H1 (cell line): ENCODE measurements around the gene KCTD10. TPM values are rescaled to one million over a fixed set of nuclear protein-coding genes. Genes with fewer than 3 reads are reported as not detected.

Experiments
- CTCF ChIA-PET: fragments of 300-600 bp; sonication (Branson Sonifier 250); formaldehyde crosslinking; loops from one replicate; lab custom pipeline; 2021; ENCODE audit not compliant: partially characterized antibody; lab: Charles Lee
- POLR2A ChIA-PET: fragments of 300-600 bp; sonication (Branson Sonifier 250); formaldehyde crosslinking; loops from one replicate; lab custom pipeline; 2021; ENCODE audit warnings: inconsistent platforms; ENCODE audit not compliant: partially characterized antibody; lab: Charles Lee
- DNase-seq, 2 experiments: peaks; one replicate each; pipeline versions ENCODE4 v3.0.0 to v3.0.0-alpha.2; 2010 to 2022; ENCODE audit warnings: low spot score in 2 of 2, low read depth in 1 of 2, mixed read lengths in 1 of 2
- FAIRE-seq: peaks from 2 replicates; lab custom pipeline; 2011; peaks lifted over from hg19 to GRCh38; lab: Jason Lieb, UNC
- H2AFZ ChIP-seq: 2 replicates; pipeline ENCODE4 v1.8.1; 2012; ENCODE audit warnings: low read length, inconsistent platforms
- H2AK5ac ChIP-seq: 2 replicates; pipeline ENCODE4 v1.6.1; 2013; ENCODE audit warnings: low read depth, low read length
- H2BK120ac ChIP-seq: replicated peaks from 2 replicates; pipeline ENCODE3; 2013; ENCODE audit warnings: low read depth, low read length, inconsistent platforms
- H2BK12ac ChIP-seq: 2 replicates; pipeline ENCODE4 v1.6.1; 2013; ENCODE audit warnings: low read depth, low read length
- H2BK15ac ChIP-seq: 2 replicates; pipeline ENCODE4 v1.6.1; 2013; ENCODE audit warnings: low read length
- H2BK20ac ChIP-seq: 2 replicates; pipeline ENCODE4 v1.6.1; 2013; ENCODE audit warnings: low read length
- H2BK5ac ChIP-seq: 2 replicates; pipeline ENCODE4 v1.6.1; 2013; ENCODE audit warnings: low read depth, low read length
- H3K14ac ChIP-seq: 2 replicates; pipeline ENCODE4 v1.6.1; 2013; ENCODE audit warnings: inconsistent platforms; ENCODE audit not compliant: insufficient read length
- H3K18ac ChIP-seq: 2 replicates; pipeline ENCODE4 v1.6.1; 2013; ENCODE audit warnings: low read length; ENCODE audit errors: extremely low read depth
- H3K23ac ChIP-seq: 2 replicates; pipeline ENCODE4 v1.6.1; 2013; ENCODE audit warnings: inconsistent platforms; ENCODE audit not compliant: insufficient read length
- H3K23me2 ChIP-seq: 2 replicates; pipeline ENCODE4 v1.6.1; 2013; ENCODE audit warnings: low read depth, low read length
- H3K27ac ChIP-seq: 2 replicates; pipeline ENCODE4 v1.6.1; 2011; ENCODE audit warnings: low read depth, low read length, inconsistent platforms
- H3K27me3 ChIP-seq, 4 experiments: replicated peaks in 1 of 4; 1 replicate in 1 of 4; 2 replicates in 3 of 4; pipeline versions ENCODE4 v1.6.1 to v1.8.1; 2011 to 2013; ENCODE audit warnings: low read length in 3 of 4, mild to moderate bottlenecking in 3 of 4, inconsistent platforms in 2 of 4, mixed read lengths in 2 of 4, moderate library complexity in 1 of 4; ENCODE audit not compliant: control insufficient read depth in 3 of 4, insufficient read depth in 3 of 4; ENCODE audit errors: extremely low read depth in 1 of 4
- H3K36me3 ChIP-seq, 4 experiments: 2 replicates each; pipeline versions ENCODE4 v1.6.1 to v1.8.1; 2011 to 2013; ENCODE audit warnings: mild to moderate bottlenecking in 4 of 4, low read length in 3 of 4, moderate library complexity in 2 of 4, control low read depth in 1 of 4, inconsistent platforms in 1 of 4; ENCODE audit not compliant: insufficient read depth in 4 of 4, control insufficient read depth in 2 of 4
- H3K4ac ChIP-seq: replicated peaks from 2 replicates; pipeline ENCODE3; 2013; ENCODE audit warnings: low read length, low read depth, mixed read lengths, inconsistent platforms; ENCODE audit not compliant: insufficient read length
- H3K4me1 ChIP-seq, 4 experiments: replicated peaks in 1 of 4; 1 replicate in 1 of 4; 2 replicates in 3 of 4; pipeline versions ENCODE4 v1.6.1 to v1.8.1; 2011 to 2013; ENCODE audit warnings: low read length in 3 of 4, inconsistent platforms in 2 of 4, mixed read lengths in 1 of 4; ENCODE audit not compliant: insufficient read depth in 4 of 4, control insufficient read depth in 3 of 4
- H3K4me2 ChIP-seq, 2 experiments: 2 replicates each; pipeline versions ENCODE4 v1.6.1 to v1.8.1; 2011 to 2013; ENCODE audit warnings: low read depth in 2 of 2, low read length in 2 of 2, control low read depth in 1 of 2, inconsistent platforms in 1 of 2, mild to moderate bottlenecking in 1 of 2; ENCODE audit not compliant: insufficient read depth in 1 of 2
- H3K4me3 ChIP-seq, 4 experiments: fragments of 200-600, 300-600 bp in 1 of 4; sonication (generic), shearing (Covaris generic), sonication (Bioruptor Twin) in 1 of 4; 2 replicates each; pipeline versions ENCODE4 v1.5.1 to v1.8.1; 2011 to 2016; ENCODE audit warnings: low read length in 4 of 4, low read depth in 3 of 4, control low read depth in 2 of 4, inconsistent platforms in 2 of 4, mild to moderate bottlenecking in 2 of 4, mixed read lengths in 1 of 4, moderate library complexity in 1 of 4; ENCODE audit not compliant: insufficient read depth in 2 of 4; ENCODE audit errors: extremely low read depth in 1 of 4
- H3K56ac ChIP-seq: replicated peaks from 2 replicates; pipeline ENCODE3; 2013; ENCODE audit warnings: low read depth, mild to moderate bottlenecking, mixed read lengths, low read length, inconsistent platforms; ENCODE audit not compliant: insufficient read length
- H3K79me1 ChIP-seq: 2 replicates; pipeline ENCODE4 v1.6.1; 2013; ENCODE audit warnings: low read depth, low read length, control low read depth
- H3K79me2 ChIP-seq, 2 experiments: 2 replicates each; pipeline versions ENCODE4 v1.6.1 to v1.8.1; 2012 to 2013; ENCODE audit warnings: low read length in 2 of 2, mild to moderate bottlenecking in 2 of 2, inconsistent platforms in 1 of 2; ENCODE audit not compliant: insufficient read depth in 2 of 2, control insufficient read depth in 1 of 2
- H3K9ac ChIP-seq, 4 experiments: replicated peaks in 1 of 4; 1 replicate in 1 of 4; 2 replicates in 3 of 4; pipeline versions ENCODE4 v1.6.1 to v1.8.1; 2011 to 2013; ENCODE audit warnings: low read depth in 3 of 4, low read length in 3 of 4, control low read depth in 2 of 4, mild to moderate bottlenecking in 2 of 4, moderate library complexity in 2 of 4, inconsistent platforms in 1 of 4; ENCODE audit errors: extremely low read depth in 1 of 4
- H3K9me3 ChIP-seq, 2 experiments: 2 replicates each; pipeline versions ENCODE4 v1.6.1 to v1.8.1; 2012 to 2013; ENCODE audit warnings: mild to moderate bottlenecking in 2 of 2, moderate library complexity in 2 of 2, control low read depth in 1 of 2, inconsistent platforms in 1 of 2, low read depth in 1 of 2, low read length in 1 of 2, mixed read lengths in 1 of 2; ENCODE audit not compliant: insufficient read depth in 2 of 2
- H4K20me1 ChIP-seq, 2 experiments: replicated peaks in 1 of 2; 2 replicates each; pipeline versions ENCODE3 to v1.8.1; 2011 to 2013; ENCODE audit warnings: inconsistent platforms in 2 of 2, low read length in 2 of 2, mild to moderate bottlenecking in 1 of 2; ENCODE audit not compliant: insufficient read depth in 2 of 2, control insufficient read depth in 1 of 2
- H4K5ac ChIP-seq: 2 replicates; pipeline ENCODE4 v1.6.1; 2013; ENCODE audit warnings: low read length, low read depth, mixed read lengths, inconsistent platforms; ENCODE audit not compliant: insufficient read length
- H4K8ac ChIP-seq: 2 replicates; pipeline ENCODE4 v1.8.0; 2013; ENCODE audit warnings: mild to moderate bottlenecking, moderate library complexity, low read length, inconsistent platforms; ENCODE audit not compliant: insufficient read depth; ENCODE audit errors: extremely low read depth
- H4K91ac ChIP-seq: replicated peaks from 2 replicates; pipeline ENCODE3; 2013; ENCODE audit warnings: low read length, mixed read lengths, inconsistent platforms; ENCODE audit not compliant: insufficient read length
- BCL11A ChIP-seq, 2 experiments: IDR thresholded peaks; one replicate each; pipeline ENCODE4 v1.6.1; 2011; ENCODE audit warnings: low read depth in 2 of 2, low read length in 2 of 2, mild to moderate bottlenecking in 2 of 2
- BRCA1 ChIP-seq: IDR thresholded peaks from 2 replicates; pipeline ENCODE4 v1.6.1; 2012; ENCODE audit warnings: low read depth, low read length, improper control_type of control experiment
- CBX5 ChIP-seq: fragments of 300-800, 300-1000 bp; sonication (generic); IDR thresholded peaks from 2 replicates; pipeline ENCODE4 v1.7.1; 2016; ENCODE audit warnings: antibody characterized with exemption, low read length, low read depth
- CEBPB ChIP-seq: IDR thresholded peaks from 2 replicates; pipeline ENCODE4 v1.6.1; 2012; ENCODE audit warnings: low read depth, low read length
- E2F6 ChIP-seq: IDR thresholded peaks from 2 replicates; pipeline ENCODE4 v1.6.1; 2012; ENCODE audit warnings: inconsistent platforms
- MAX ChIP-seq: IDR thresholded peaks from 2 replicates; pipeline ENCODE4 v1.6.1; 2012; ENCODE audit warnings: inconsistent platforms
- RXRA ChIP-seq: IDR thresholded peaks from 2 replicates; pipeline ENCODE4 v1.6.1; 2011; ENCODE audit warnings: low read depth, mild to moderate bottlenecking, low read length, moderate library complexity; ENCODE audit not compliant: insufficient read depth
- SP1 ChIP-seq: IDR thresholded peaks from 2 replicates; pipeline ENCODE4 v1.6.1; 2011; ENCODE audit warnings: low read depth, low read length
- SRF ChIP-seq: IDR thresholded peaks from 2 replicates; pipeline ENCODE4 v1.6.1; 2011; ENCODE audit warnings: mild to moderate bottlenecking, low read depth, low read length, moderate library complexity
- SUZ12 ChIP-seq: fragments of 200-600 bp; sonication (generic); IDR thresholded peaks from 2 replicates; pipeline ENCODE4 v1.6.1; 2012; ENCODE audit warnings: mild to moderate bottlenecking, inconsistent platforms, low read length, moderate library complexity, mixed read lengths
- USF2 ChIP-seq: IDR thresholded peaks from 2 replicates; pipeline ENCODE4 v1.6.1; 2011; ENCODE audit warnings: low read length, improper control_type of control experiment
- ZNF274 ChIP-seq: IDR thresholded peaks from 2 replicates; pipeline ENCODE4 v1.7.0; 2012; ENCODE audit warnings: low read length, borderline replicate concordance; ENCODE audit errors: extremely low read depth
- WGBS, 2 experiments: shearing (Covaris generic) in 1 of 2; methylation state at CpG; one replicate each; pipeline versions ENCODE4 v1.1.6 to v1.1.7; 2013 to 2015; ENCODE audit warnings: low lambda C conversion rate in 2 of 2, mixed read lengths in 2 of 2, inconsistent platforms in 1 of 2, low coverage in 1 of 2, missing lambda C conversion rate in 1 of 2; ENCODE audit not compliant: insufficient replicate concordance in 2 of 2, insufficient coverage in 1 of 2, insufficient read length in 1 of 2; ENCODE audit errors: extremely low coverage in 1 of 2, missing lambda C conversion rate in 1 of 2; 5-methylcytosine and 5-hydroxymethylcytosine counted together
- polyA plus RNA-seq, 7 experiments: library from polyadenylated mRNA; depleted of rRNA in 3 of 7; stranded (reverse) in 5 of 7; unstranded in 2 of 7; fragments of >200 nt in 5 of 7; fragments of 200-250 nt in 2 of 7; gene quantifications; 1 replicate in 5 of 7; 2 replicates in 1 of 7; 4 replicates in 1 of 7; pipeline versions ENCODE4 v1.2.1 to v1.2.3, GENCODE V29; 2011 to 2013; ENCODE audit warnings: missing spikeins in 2 of 7, mixed read lengths in 2 of 7
- total RNA-seq: library from RNA; stranded (reverse); fragmentation: NEBNext Ultra II Directional; extraction: Animal tissue kit (Norgen Biotek cat#: 25700); gene quantifications from 2 replicates; pipeline ENCODE4 v1.2.1, GENCODE V29; 2021

The KCTD10 gene
- total and polyA plus RNA-seq, 2 of the 8 experiments (the other 6 are each of a cell fraction or from before 2014, with no cell fraction given), result 45.3 to 52.4 TPM

- no peak overlapping the region for H2BK5ac ChIP-seq
- TF ChIP-seq CBX5 (no peak), SUZ12 (no peak), BCL11A (IDR thresholded peaks at IDR 0.05; ENCODE audit: low read depth in 2 of 2, low read length in 2 of 2) (no peak), E2F6 (no peak), MAX (no peak), SP1 (no peak), BRCA1 (no peak), SRF (no peak), USF2 (no peak), CEBPB (no peak), RXRA (no peak), ZNF274 (no peak)
These were observed 10.3 kb downstream of the KCTD10 start for GRCh38 chr12:109466821-109467220.

More at GRCh38 chr12:109466821-109467220, 10.3 kb downstream of the KCTD10 start:
- Histone ChIP-seq H3K4me3 (no peak overlapping the region), H3K79me1 (peaks cover 30% of the 10 kb centered on the region), H2BK20ac (no peak overlapping the region), H3K27ac (no peak overlapping the region), H3K4ac (no peak overlapping the region), H3K14ac (no peak overlapping the region), H3K9me3 (no peaks in the 10 kb centered on the region), H3K18ac (no peak overlapping the region), H3K4me2 (no peak overlapping the region), H3K56ac (no peak overlapping the region), H2AFZ (no peak overlapping the region), H4K91ac (no peak overlapping the region), H2BK12ac (no peak overlapping the region), H3K79me2 (peaks cover 13 to 96% of the 10 kb centered on the region in 2 experiments), H4K8ac (no peak overlapping the region), H4K5ac (no peak overlapping the region), H2BK120ac (no peak overlapping the region), H4K20me1 (peaks cover 5 to 24% of the 10 kb centered on the region in 2 experiments), H3K23me2 (no peaks in the 10 kb centered on the region), H2BK15ac (no peak overlapping the region), H3K23ac (no peak overlapping the region), H3K4me1 (peaks cover 18 to 30% (median 20%) of the 10 kb centered on the region in 4 experiments), H3K27me3 (no peaks in the 10 kb centered on the region), H3K36me3 (peaks cover 4 to 23% (median 9%) of the 10 kb centered on the region in 4 experiments; a peak in 7 of 8 replicates), H2AK5ac (no peak overlapping the region), H3K9ac (no peak overlapping the region)
- ChIA-PET POLR2A (interaction anchor here (2.4 to 4.6 kb wide), 2 partner anchors 6 to 13 kb away, joined by 8 to 25 read pairs; no protein-coding TSS in a partner anchor), CTCF (interaction anchor here (1.3 to 19.5 kb wide), 3 partner anchors 9 to 35 kb away, joined by 5 to 245 read pairs (median 8); no protein-coding TSS in a partner anchor)
- no peak for FAIRE-seq
- DNase-seq, result no peak
- WGBS, 2 experiments, result 87% methylated on average over 3 of the region's 3 CpGs; no CpG with 5 or more reads in 1 of the 2 experiments
